GM23338 (cell line): ENCODE measurements around the gene ISCA1. TPM values are rescaled to one million over a fixed set of nuclear protein-coding genes. Genes with fewer than 3 reads are reported as not detected.

Experiments
- ATAC-seq: fragments of 200-7000 bp; cut with Tn5 transposase; 3 replicates; pipeline ENCODE4 v1.9.1; 2020
- DNase-seq: peaks from one replicate; pipeline ENCODE4 v3.0.0-alpha.2; 2015; ENCODE audit warnings: low spot score
- H2AFZ ChIP-seq: fragments of 200-600 bp; sonication (generic); 2 replicates; pipeline ENCODE4 v1.8.0; 2016; ENCODE audit warnings: antibody characterized with exemption, mild to moderate bottlenecking, moderate library complexity
- H3F3A ChIP-seq: fragments of 200-600 bp; sonication (generic); replicated peaks from 2 replicates; pipeline ENCODE4 v1.8.0; 2017; ENCODE audit warnings: antibody characterized with exemption, mixed run types, low read depth
- H3K27ac ChIP-seq: fragments of 200-600 bp; sonication (generic); 2 replicates; pipeline ENCODE4 v1.6.1; 2016; ENCODE audit warnings: low read depth
- H3K27me3 ChIP-seq: fragments of 200-600 bp; sonication (generic); 2 replicates; pipeline ENCODE4 v1.8.0; 2016; ENCODE audit warnings: mild to moderate bottlenecking, mixed run types, moderate library complexity; ENCODE audit not compliant: insufficient read depth
- H3K36me3 ChIP-seq: fragments of 200-600 bp; sonication (generic); 2 replicates; pipeline ENCODE4 v1.8.0; 2016; ENCODE audit warnings: mild to moderate bottlenecking; ENCODE audit not compliant: insufficient read depth
- H3K4me1 ChIP-seq: fragments of 200-600 bp; sonication (generic); 2 replicates; pipeline ENCODE4 v1.8.0; 2016; ENCODE audit warnings: mild to moderate bottlenecking, moderate library complexity; ENCODE audit not compliant: insufficient read depth
- H3K4me2 ChIP-seq: fragments of 200-600 bp; sonication (generic); 2 replicates; pipeline ENCODE4 v1.7.1; 2017; ENCODE audit warnings: mixed run types
- H3K4me3 ChIP-seq: fragments of 200-600 bp; sonication (generic); 2 replicates; pipeline ENCODE4 v1.6.1; 2016; ENCODE audit warnings: mixed run types
- H3K79me2 ChIP-seq: fragments of 200-600 bp; sonication (generic); replicated peaks from 2 replicates; pipeline ENCODE4 v1.8.0; 2017; ENCODE audit warnings: mild to moderate bottlenecking; ENCODE audit not compliant: insufficient read depth
- H3K9me2 ChIP-seq: fragments of 200-600 bp; sonication (generic); 2 replicates; pipeline ENCODE4 v1.8.0; 2017; ENCODE audit not compliant: insufficient read depth
- H4K20me1 ChIP-seq: fragments of 200-600 bp; sonication (generic); replicated peaks from 2 replicates; pipeline ENCODE4 v1.8.0; 2017; ENCODE audit warnings: mild to moderate bottlenecking; ENCODE audit not compliant: insufficient read depth
- H3K27ac Mint-ChIP-seq: 2 replicates; pipeline ENCODE4 v1.8.0; 2020; ENCODE audit warnings: inconsistent platforms, mild to moderate bottlenecking, moderate library complexity, mixed read lengths
- H3K27me3 Mint-ChIP-seq: 3 replicates; pipeline ENCODE4 v1.8.0; 2022; ENCODE audit warnings: low read depth, mild to moderate bottlenecking, moderate library complexity, mixed read lengths, inconsistent platforms; ENCODE audit not compliant: insufficient read depth, poor library complexity
- H3K36me3 Mint-ChIP-seq: 3 replicates; pipeline ENCODE4 v1.8.0; 2021; ENCODE audit warnings: low read depth, mild to moderate bottlenecking, inconsistent platforms, moderate library complexity, mixed read lengths
- H3K4me1 Mint-ChIP-seq: 3 replicates; pipeline ENCODE4 v1.8.0; 2020; ENCODE audit warnings: mild to moderate bottlenecking, inconsistent platforms, mixed read lengths
- H3K4me3 Mint-ChIP-seq: 3 replicates; pipeline ENCODE4 v1.8.0; 2021; ENCODE audit warnings: moderate library complexity, mild to moderate bottlenecking, inconsistent platforms, mixed read lengths
- H3K9me3 Mint-ChIP-seq: 3 replicates; pipeline ENCODE4 v1.8.0; 2020; ENCODE audit warnings: moderate library complexity, mild to moderate bottlenecking, inconsistent platforms, mixed read lengths
- CREB1 ChIP-seq: fragments of 250-450 bp; sonication (Bioruptor Pico); IDR thresholded peaks from 2 replicates; pipeline ENCODE4 v1.5.0; 2020; ENCODE audit warnings: low read depth, mild to moderate bottlenecking, moderate library complexity
- EZH2 ChIP-seq: fragments of 200-600 bp; sonication (generic); IDR thresholded peaks from one replicate; pipeline ENCODE4 v1.8.0; 2017; ENCODE audit warnings: antibody characterized with exemption, mild to moderate bottlenecking, low read depth; ENCODE audit not compliant: unreplicated experiment
- EZH2phosphoT487 ChIP-seq: fragments of 200-600 bp; sonication (generic); IDR thresholded peaks from one replicate; pipeline ENCODE4 v1.8.1; 2018; ENCODE audit warnings: antibody characterized with exemption; ENCODE audit not compliant: unreplicated experiment
- NANOG ChIP-seq: IDR thresholded peaks from 2 replicates; pipeline ENCODE4 v1.6.1; 2016; ENCODE audit warnings: antibody characterized with exemption, borderline replicate concordance
- POLR2AphosphoS5 ChIP-seq: IDR thresholded peaks from 2 replicates; pipeline ENCODE4 v1.6.1; 2016; ENCODE audit warnings: antibody characterized with exemption, low read depth
- STAT1 ChIP-seq: IDR thresholded peaks from one replicate; pipeline ENCODE4 v1.6.1; 2016; ENCODE audit warnings: antibody characterized with exemption; ENCODE audit not compliant: unreplicated experiment
- ZNF114 ChIP-seq: fragments of 250-450 bp; sonication (Bioruptor Pico); IDR thresholded peaks from 2 replicates; pipeline ENCODE4 v1.5.0; 2020; ENCODE audit warnings: mild to moderate bottlenecking, moderate library complexity
- ZNF331 ChIP-seq: fragments of 250-450 bp; sonication (Bioruptor Pico); IDR thresholded peaks from 2 replicates; pipeline ENCODE4 v1.5.0; 2020; ENCODE audit warnings: low read depth, mild to moderate bottlenecking, moderate library complexity
- polyA plus RNA-seq: library from polyadenylated mRNA; unstranded; fragments of >200 nt; fragmentation: Nextera tagmentation; extraction: Ambion mirVana; gene quantifications from 2 replicates; pipeline ENCODE4 v1.2.1, GENCODE V29; 2016
- total RNA-seq: library from RNA; depleted of rRNA; stranded (reverse); fragments of >200 nt; shearing (Covaris generic); gene quantifications from 2 replicates; pipeline ENCODE4 v1.2.3, GENCODE V29; 2014
- TF ChIP-seq, protein P1 (sequence below): fragments of 250-450 bp; sonication (Bioruptor Pico); IDR thresholded peaks from 2 replicates; pipeline ENCODE4 v1.5.0; 2020; ENCODE audit warnings: mild to moderate bottlenecking, moderate library complexity
- TF ChIP-seq, protein P2 (sequence below): IDR thresholded peaks from 2 replicates; pipeline ENCODE4 v1.6.1; 2016; ENCODE audit warnings: antibody characterized with exemption
- TF ChIP-seq, protein P3 (sequence below): IDR thresholded peaks from one replicate; pipeline ENCODE4 v1.6.1; 2018; ENCODE audit warnings: antibody characterized with exemption; ENCODE audit not compliant: unreplicated experiment

Gene ISCA1
- total and polyA plus RNA-seq, 2 experiments from 2014 or later: 54.9 to 61.0 TPM

DNA sequence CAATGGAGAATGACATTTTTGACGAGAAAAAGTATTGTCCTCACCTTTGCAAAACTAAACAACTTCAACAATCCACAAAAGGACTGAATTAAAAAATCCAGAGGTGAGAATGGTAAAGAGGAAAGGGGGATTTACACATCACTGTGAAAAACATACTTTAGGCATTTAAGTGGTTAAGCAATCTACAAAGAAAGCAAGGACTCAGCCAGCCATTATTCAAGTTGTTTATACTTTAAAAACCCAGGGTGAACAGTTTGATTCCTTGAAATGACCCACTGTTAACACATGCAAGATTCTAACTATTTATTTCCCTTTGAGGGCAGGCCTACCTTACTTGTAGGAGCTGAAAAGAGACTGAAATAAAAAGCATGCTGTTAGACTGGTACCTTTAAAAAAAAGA, 42.6 kb upstream of the ISCA1 start (continued):
- TF ChIP-seq, protein P1, sequence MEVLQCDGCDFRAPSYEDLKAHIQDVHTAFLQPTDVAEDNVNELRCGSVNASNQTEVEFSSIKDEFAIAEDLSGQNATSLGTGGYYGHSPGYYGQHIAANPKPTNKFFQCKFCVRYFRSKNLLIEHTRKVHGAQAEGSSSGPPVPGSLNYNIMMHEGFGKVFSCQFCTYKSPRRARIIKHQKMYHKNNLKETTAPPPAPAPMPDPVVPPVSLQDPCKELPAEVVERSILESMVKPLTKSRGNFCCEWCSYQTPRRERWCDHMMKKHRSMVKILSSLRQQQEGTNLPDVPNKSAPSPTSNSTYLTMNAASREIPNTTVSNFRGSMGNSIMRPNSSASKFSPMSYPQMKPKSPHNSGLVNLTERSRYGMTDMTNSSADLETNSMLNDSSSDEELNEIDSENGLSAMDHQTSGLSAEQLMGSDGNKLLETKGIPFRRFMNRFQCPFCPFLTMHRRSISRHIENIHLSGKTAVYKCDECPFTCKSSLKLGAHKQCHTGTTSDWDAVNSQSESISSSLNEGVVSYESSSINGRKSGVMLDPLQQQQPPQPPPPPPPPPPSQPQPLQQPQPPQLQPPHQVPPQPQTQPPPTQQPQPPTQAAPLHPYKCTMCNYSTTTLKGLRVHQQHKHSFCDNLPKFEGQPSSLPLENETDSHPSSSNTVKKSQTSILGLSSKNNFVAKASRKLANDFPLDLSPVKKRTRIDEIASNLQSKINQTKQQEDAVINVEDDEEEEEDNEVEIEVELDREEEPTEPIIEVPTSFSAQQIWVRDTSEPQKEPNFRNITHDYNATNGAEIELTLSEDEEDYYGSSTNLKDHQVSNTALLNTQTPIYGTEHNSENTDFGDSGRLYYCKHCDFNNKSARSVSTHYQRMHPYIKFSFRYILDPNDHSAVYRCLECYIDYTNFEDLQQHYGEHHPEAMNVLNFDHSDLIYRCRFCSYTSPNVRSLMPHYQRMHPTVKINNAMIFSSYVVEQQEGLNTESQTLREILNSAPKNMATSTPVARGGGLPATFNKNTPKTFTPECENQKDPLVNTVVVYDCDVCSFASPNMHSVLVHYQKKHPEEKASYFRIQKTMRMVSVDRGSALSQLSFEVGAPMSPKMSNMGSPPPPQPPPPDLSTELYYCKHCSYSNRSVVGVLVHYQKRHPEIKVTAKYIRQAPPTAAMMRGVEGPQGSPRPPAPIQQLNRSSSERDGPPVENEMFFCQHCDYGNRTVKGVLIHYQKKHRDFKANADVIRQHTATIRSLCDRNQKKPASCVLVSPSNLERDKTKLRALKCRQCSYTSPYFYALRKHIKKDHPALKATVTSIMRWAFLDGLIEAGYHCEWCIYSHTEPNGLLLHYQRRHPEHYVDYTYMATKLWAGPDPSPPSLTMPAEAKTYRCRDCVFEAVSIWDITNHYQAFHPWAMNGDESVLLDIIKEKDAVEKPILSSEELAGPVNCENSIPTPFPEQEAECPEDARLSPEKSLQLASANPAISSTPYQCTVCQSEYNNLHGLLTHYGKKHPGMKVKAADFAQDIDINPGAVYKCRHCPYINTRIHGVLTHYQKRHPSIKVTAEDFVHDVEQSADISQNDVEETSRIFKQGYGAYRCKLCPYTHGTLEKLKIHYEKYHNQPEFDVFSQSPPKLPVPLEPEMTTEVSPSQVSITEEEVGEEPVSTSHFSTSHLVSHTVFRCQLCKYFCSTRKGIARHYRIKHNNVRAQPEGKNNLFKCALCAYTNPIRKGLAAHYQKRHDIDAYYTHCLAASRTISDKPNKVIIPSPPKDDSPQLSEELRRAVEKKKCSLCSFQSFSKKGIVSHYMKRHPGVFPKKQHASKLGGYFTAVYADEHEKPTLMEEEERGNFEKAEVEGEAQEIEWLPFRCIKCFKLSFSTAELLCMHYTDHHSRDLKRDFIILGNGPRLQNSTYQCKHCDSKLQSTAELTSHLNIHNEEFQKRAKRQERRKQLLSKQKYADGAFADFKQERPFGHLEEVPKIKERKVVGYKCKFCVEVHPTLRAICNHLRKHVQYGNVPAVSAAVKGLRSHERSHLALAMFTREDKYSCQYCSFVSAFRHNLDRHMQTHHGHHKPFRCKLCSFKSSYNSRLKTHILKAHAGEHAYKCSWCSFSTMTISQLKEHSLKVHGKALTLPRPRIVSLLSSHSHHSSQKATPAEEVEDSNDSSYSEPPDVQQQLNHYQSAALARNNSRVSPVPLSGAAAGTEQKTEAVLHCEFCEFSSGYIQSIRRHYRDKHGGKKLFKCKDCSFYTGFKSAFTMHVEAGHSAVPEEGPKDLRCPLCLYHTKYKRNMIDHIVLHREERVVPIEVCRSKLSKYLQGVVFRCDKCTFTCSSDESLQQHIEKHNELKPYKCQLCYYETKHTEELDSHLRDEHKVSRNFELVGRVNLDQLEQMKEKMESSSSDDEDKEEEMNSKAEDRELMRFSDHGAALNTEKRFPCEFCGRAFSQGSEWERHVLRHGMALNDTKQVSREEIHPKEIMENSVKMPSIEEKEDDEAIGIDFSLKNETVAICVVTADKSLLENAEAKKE (CRISPR knock-in tag): no peak
- TF ChIP-seq, protein P2, sequence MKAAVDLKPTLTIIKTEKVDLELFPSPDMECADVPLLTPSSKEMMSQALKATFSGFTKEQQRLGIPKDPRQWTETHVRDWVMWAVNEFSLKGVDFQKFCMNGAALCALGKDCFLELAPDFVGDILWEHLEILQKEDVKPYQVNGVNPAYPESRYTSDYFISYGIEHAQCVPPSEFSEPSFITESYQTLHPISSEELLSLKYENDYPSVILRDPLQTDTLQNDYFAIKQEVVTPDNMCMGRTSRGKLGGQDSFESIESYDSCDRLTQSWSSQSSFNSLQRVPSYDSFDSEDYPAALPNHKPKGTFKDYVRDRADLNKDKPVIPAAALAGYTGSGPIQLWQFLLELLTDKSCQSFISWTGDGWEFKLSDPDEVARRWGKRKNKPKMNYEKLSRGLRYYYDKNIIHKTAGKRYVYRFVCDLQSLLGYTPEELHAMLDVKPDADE: no peak
- TF ChIP-seq ZNF114 (CRISPR knock-in tag) (no peak), CREB1 (CRISPR knock-in tag) (no peak), POLR2AphosphoS5 (no peak), EZH2 (no peak)

DNA sequence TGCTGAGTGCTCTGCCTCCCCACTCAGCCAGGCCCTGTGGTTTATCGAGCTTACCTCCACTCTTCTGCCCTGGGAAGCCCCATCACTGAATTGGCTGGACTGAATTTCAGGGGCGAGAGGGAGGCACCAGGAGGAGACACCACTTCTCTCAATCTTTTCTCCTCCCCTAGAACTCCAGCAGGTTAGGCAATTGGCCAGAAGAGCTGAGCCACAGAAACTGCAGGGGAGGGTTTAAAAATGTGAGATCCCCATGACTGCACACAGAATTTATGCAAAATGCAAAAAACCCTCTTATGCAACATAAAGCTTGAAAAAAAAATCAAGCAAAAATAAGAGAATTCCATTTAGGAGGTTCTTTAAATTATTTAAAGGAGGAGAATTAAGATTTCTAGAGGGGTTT, 42.0 kb upstream of the ISCA1 start:
- Mint-ChIP-seq H3K36me3 (peaks cover 60% of the 10 kb centered on the region), H3K27ac (no peak overlapping the region), H3K4me1 (peaks cover 15% of the 10 kb centered on the region), H3K9me3 (no peaks in the 10 kb centered on the region), H3K4me3 (no peak overlapping the region), H3K27me3 (no peaks in the 10 kb centered on the region)
- no peak overlapping the region for H3K4me2 ChIP-seq
- no peak for DNase-seq
- H3K27ac ChIP-seq: no peak overlapping the region
- no peak for ATAC-seq
- peaks cover 10% of the 10 kb centered on the region for H3K4me1 ChIP-seq
- H3K9me2 ChIP-seq: no peaks in the 10 kb centered on the region
- no peak for TF ChIP-seq EZH2phosphoT487
- TF ChIP-seq ZNF331: no peak
- no peak for TF ChIP-seq POLR2AphosphoS5
- TF ChIP-seq CREB1 (CRISPR knock-in tag): no peak
- TF ChIP-seq ZNF114 (CRISPR knock-in tag): no peak
- no peak for TF ChIP-seq NANOG
- TF ChIP-seq STAT1: no peak
- TF ChIP-seq, protein P2: no peak
- no peak for TF ChIP-seq EZH2
- TF ChIP-seq, protein P3, sequence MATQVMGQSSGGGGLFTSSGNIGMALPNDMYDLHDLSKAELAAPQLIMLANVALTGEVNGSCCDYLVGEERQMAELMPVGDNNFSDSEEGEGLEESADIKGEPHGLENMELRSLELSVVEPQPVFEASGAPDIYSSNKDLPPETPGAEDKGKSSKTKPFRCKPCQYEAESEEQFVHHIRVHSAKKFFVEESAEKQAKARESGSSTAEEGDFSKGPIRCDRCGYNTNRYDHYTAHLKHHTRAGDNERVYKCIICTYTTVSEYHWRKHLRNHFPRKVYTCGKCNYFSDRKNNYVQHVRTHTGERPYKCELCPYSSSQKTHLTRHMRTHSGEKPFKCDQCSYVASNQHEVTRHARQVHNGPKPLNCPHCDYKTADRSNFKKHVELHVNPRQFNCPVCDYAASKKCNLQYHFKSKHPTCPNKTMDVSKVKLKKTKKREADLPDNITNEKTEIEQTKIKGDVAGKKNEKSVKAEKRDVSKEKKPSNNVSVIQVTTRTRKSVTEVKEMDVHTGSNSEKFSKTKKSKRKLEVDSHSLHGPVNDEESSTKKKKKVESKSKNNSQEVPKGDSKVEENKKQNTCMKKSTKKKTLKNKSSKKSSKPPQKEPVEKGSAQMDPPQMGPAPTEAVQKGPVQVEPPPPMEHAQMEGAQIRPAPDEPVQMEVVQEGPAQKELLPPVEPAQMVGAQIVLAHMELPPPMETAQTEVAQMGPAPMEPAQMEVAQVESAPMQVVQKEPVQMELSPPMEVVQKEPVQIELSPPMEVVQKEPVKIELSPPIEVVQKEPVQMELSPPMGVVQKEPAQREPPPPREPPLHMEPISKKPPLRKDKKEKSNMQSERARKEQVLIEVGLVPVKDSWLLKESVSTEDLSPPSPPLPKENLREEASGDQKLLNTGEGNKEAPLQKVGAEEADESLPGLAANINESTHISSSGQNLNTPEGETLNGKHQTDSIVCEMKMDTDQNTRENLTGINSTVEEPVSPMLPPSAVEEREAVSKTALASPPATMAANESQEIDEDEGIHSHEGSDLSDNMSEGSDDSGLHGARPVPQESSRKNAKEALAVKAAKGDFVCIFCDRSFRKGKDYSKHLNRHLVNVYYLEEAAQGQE: no peak
- no peak overlapping the region for H2AFZ ChIP-seq
- no peaks in the 10 kb centered on the region; the same call in 1 of the 2 replicates for H4K20me1 ChIP-seq
- peaks cover 28% of the 10 kb centered on the region for H3K36me3 ChIP-seq
- no peaks in the 10 kb centered on the region for H3K79me2 ChIP-seq
- no peaks in the 10 kb centered on the region for H3K27me3 ChIP-seq
- H3K4me3 ChIP-seq: no peak overlapping the region
- no peaks in the 10 kb centered on the region for H3F3A ChIP-seq
